ENCODE measurements around the gene KRT73. TPM values are rescaled to one million over a fixed set of nuclear protein-coding genes. Genes with fewer than 3 reads are reported as not detected.

The KRT73 gene
- total RNA-seq, 4 donors from 2014 or later = not detected

- no peak for DNase-seq
- no peaks in the 10 kb centered on the region for H3K4me1 ChIP-seq
- H3K4me3 ChIP-seq = no peak overlapping the region
- no peaks in the 10 kb centered on the region for H3K9me3 ChIP-seq
- WGBS, 2 donors (ENCODE audit: low coverage in 1 of 2) = 88% methylated on average over 6 of the region's 6 CpGs; no CpG with 5 or more reads in 1 of the 2 donors
- intact Hi-C loops (cut with DNase I; ENCODE audit: low total_unique reads) = no loop called here
- TF ChIP-seq EP300 (IDR thresholded peaks at IDR 0.05; ENCODE audit: low read depth) (no peak), CTCF (IDR thresholded peaks at IDR 0.05) (no peak), POLR2A (IDR thresholded peaks at IDR 0.05) (no peak), POLR2AphosphoS5 (IDR thresholded peaks at IDR 0.05) (no peak)
- no peak overlapping the region for H3K27ac ChIP-seq
- in situ Hi-C loops (cut with MboI; ENCODE audit: low pct_ligation_motif_present in 1 of 4, low pct_unique_long_range_greater_than_20kb in 1 of 4, low sequenced_read_pairs in 3 of 4) = no loop called here
- peaks cover 11% of the 10 kb centered on the region for H3K27me3 ChIP-seq
- no peaks in the 10 kb centered on the region for H3K36me3 ChIP-seq
These were observed 25.7 kb upstream of the KRT73 start for GRCh38 chr12:52644078-52644415.

- Histone ChIP-seq H3K36me3 (no peaks in the 10 kb centered on the region), H3K9me3 (no peaks in the 10 kb centered on the region), H3K4me3 (no peak overlapping the region), H3K4me1 (no peaks in the 10 kb centered on the region), H3K27ac (no peak overlapping the region), H3K27me3 (peaks cover 12% of the 10 kb centered on the region)
- TF ChIP-seq CTCF (IDR thresholded peaks at IDR 0.05) (no peak), POLR2A (IDR thresholded peaks at IDR 0.05) (no peak), EP300 (IDR thresholded peaks at IDR 0.05; ENCODE audit: low read depth) (no peak), POLR2AphosphoS5 (IDR thresholded peaks at IDR 0.05) (no peak)
- no peak for DNase-seq
- intact Hi-C loops (cut with DNase I; ENCODE audit: low total_unique reads) (no loop called here), in situ Hi-C loops (cut with MboI; ENCODE audit: low pct_ligation_motif_present in 1 of 4, low pct_unique_long_range_greater_than_20kb in 1 of 4, low sequenced_read_pairs in 3 of 4) (no loop called here)
- WGBS, 2 donors (ENCODE audit: low coverage in 1 of 2) = 80 to 88% methylated on average over 1 to 7 of the region's 10 CpGs
These were observed 25.1 kb upstream of the KRT73 start for GRCh38 chr12:52643233-52644077.

- in situ Hi-C loops (cut with MboI; ENCODE audit: low pct_ligation_motif_present in 1 of 4, low pct_unique_long_range_greater_than_20kb in 1 of 4, low sequenced_read_pairs in 3 of 4) = no loop called here
- 81% methylated on average over 4 of the region's 4 CpGs; no CpG with 5 or more reads in 1 of the 2 donors for WGBS, 2 donors (ENCODE audit: low coverage in 1 of 2)
- Histone ChIP-seq H3K4me3 (no peak overlapping the region), H3K9me3 (no peaks in the 10 kb centered on the region), H3K27ac (no peak overlapping the region), H3K27me3 (peaks cover 12% of the 10 kb centered on the region), H3K36me3 (no peaks in the 10 kb centered on the region), H3K4me1 (no peaks in the 10 kb centered on the region)
- TF ChIP-seq POLR2A (IDR thresholded peaks at IDR 0.05) (no peak), EP300 (IDR thresholded peaks at IDR 0.05; ENCODE audit: low read depth) (no peak), POLR2AphosphoS5 (IDR thresholded peaks at IDR 0.05) (no peak)
- intact Hi-C loops (cut with DNase I; ENCODE audit: low total_unique reads) = no loop called here
- no peak for DNase-seq
These were observed 23.1 kb upstream of the KRT73 start for GRCh38 chr12:52641468-52641867.

GRCh38 chr12:52637299-52637698 is 18.9 kb upstream of the KRT73 start:
- intact Hi-C loops (cut with DNase I; ENCODE audit: low total_unique reads) (no loop called here), in situ Hi-C loops (cut with MboI; ENCODE audit: low pct_ligation_motif_present in 1 of 4, low pct_unique_long_range_greater_than_20kb in 1 of 4, low sequenced_read_pairs in 3 of 4) (no loop called here)
- no peaks in the 10 kb centered on the region for H3K9me3 ChIP-seq
- WGBS, 2 donors (ENCODE audit: low coverage in 1 of 2) = 60 to 77% methylated on average over 4 of the region's 4 CpGs
- peaks cover 10% of the 10 kb centered on the region for H3K27me3 ChIP-seq
- no peak for DNase-seq
- no peak overlapping the region for H3K27ac ChIP-seq
- no peaks in the 10 kb centered on the region for H3K4me1 ChIP-seq
- no peak overlapping the region for H3K4me3 ChIP-seq
- TF ChIP-seq EP300 (IDR thresholded peaks at IDR 0.05; ENCODE audit: low read depth) (no peak), POLR2A (IDR thresholded peaks at IDR 0.05) (no peak), CTCF (IDR thresholded peaks at IDR 0.05) (no peak), POLR2AphosphoS5 (IDR thresholded peaks at IDR 0.05) (no peak)
- no peaks in the 10 kb centered on the region for H3K36me3 ChIP-seq

Data from transverse colon (tissue), 4 donors.